ENCODE results near the gene BLMH. TPM values are rescaled to one million over a fixed set of nuclear protein-coding genes. Genes with fewer than 3 reads are reported as not detected.

Gene BLMH, protein sequence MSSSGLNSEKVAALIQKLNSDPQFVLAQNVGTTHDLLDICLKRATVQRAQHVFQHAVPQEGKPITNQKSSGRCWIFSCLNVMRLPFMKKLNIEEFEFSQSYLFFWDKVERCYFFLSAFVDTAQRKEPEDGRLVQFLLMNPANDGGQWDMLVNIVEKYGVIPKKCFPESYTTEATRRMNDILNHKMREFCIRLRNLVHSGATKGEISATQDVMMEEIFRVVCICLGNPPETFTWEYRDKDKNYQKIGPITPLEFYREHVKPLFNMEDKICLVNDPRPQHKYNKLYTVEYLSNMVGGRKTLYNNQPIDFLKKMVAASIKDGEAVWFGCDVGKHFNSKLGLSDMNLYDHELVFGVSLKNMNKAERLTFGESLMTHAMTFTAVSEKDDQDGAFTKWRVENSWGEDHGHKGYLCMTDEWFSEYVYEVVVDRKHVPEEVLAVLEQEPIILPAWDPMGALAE
- 65.8 and 75.0 TPM in 2 replicates for total RNA-seq
- 18.6 and 24.6 TPM in 2 replicates for polyA plus RNA-seq
- polyA plus RNA-seq (2011; cell fraction: cytosol; rRNA removed) = 30.5 and 31.9 TPM in 2 replicates
- polyA plus RNA-seq (2011; cell fraction: nucleus; rRNA removed) = 31.7 and 31.9 TPM in 2 replicates
- polyA plus RNA-seq (2012) = 67.4 and 74.6 TPM in 2 replicates
- 24.8 and 32.6 TPM in 2 replicates for polyA minus RNA-seq
- polyA minus RNA-seq (2011; cell fraction: cytosol; rRNA and poly(A)+ RNA removed) = 9.7 TPM
- 37.9 and 47.1 TPM in 2 replicates for polyA minus RNA-seq (2011; cell fraction: nucleus; rRNA and poly(A)+ RNA removed)
- Bru-seq, nascent RNA = percentile 83 among the genes with signal in this experiment
- percentile 86 among the genes with signal in this experiment for BruChase-seq, experiment 1, labeled RNA remaining after a 6-hour chase
- BruChase-seq, experiment 2, labeled RNA remaining after a 2-hour chase = percentile 78 among the genes with signal in this experiment
- long read RNA-seq, transcript BLMH-206 (1 exons, 2,079 nt) = minor isoform, 6 of 140 reads
- long read RNA-seq, transcript BLMH-201 (12 exons, 2,365 nt) = major isoform, 123 of 140 reads
- long read RNA-seq, partial matches to known transcripts = 6 of 140 reads
- long read RNA-seq, other reads (novel, unspliced or antisense) = 5 of 140 reads

DNA sequence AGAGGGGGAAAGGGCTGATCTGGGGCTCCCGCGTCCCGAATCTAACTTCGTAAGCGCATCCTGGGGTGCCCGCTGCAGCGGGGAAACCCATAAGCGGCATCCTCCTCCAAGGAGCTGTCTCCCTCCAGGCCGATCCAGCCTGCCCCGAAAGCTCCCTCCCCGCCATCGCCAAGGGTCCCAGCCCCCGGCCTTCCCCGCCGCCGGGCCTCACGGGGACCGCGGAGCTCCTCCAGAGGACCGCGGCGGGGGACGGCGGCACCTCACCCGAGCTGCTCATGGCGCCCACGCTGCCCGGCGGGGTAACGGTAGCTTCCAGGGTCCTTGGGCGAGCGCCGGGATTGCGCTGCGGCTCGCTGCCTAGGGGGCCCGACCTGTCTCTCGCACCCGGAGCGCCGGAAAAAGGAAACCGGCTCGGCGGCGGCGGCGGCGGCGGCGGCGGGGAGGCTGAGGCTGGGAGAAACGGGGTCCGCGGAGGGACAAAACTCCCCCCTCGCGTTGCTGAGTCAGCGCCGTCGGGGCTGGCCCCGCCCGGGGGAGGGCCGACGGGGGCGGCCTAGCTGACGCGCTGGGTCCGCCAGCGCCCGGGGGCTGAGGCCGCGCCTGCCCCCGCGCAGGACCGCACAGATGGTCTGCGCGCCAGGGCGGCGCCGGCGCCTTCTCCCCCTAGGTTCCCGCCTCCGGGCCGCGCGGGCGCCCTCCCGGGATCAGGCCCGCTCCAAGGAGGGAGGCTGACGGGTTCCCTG, at the start of gene BLMH:
BLMH (minus strand) TSS at position 402 of the 743 bp plus-strand sequence; CDS start at position 277, 125 bp downstream.
- FAIRE-seq = no peak
- Histone ChIP-seq H3K9me3 (replicated peaks; ENCODE audit: control insufficient read depth, insufficient read depth, low read length) (no peaks in the 10 kb centered on the region), H3K4me3 (replicated peaks in 1 of 3; ENCODE audit: insufficient read depth in 1 of 3, low read depth in 1 of 3, low read length in 3 of 3) (peak within 1 kb of the TSS; percentile 23 to 86 (median 74)), H3K4me2 (ENCODE audit: insufficient read depth, low read length) (peak within 1 kb of the TSS; percentile 91), H3K4me1 (ENCODE audit: control insufficient read depth, extremely low read depth, insufficient read depth, low read length) (peaks cover 15% of the 10 kb centered on the region), H3K36me3 (ENCODE audit: control insufficient read depth in 2 of 2, extremely low read depth in 1 of 2, insufficient read depth in 2 of 2, low read length in 2 of 2) (peaks cover 0 to 4% of the 10 kb centered on the region in 2 experiments), H3K27ac (ENCODE audit: insufficient read depth, low read depth, low read length) (peak within 1 kb of the TSS; percentile 81), H3K27me3 (ENCODE audit: control insufficient read depth in 2 of 2, insufficient read depth in 2 of 2, low read length in 2 of 2) (peaks cover 0 to 2% of the 10 kb centered on the region in 2 experiments), H2AFZ (ENCODE audit: low read depth, low read length) (peak within 1 kb of the TSS; percentile 98), H3K9ac (replicated peaks; ENCODE audit: extremely low read depth, insufficient read depth, low read length) (peak within 1 kb of the TSS; percentile 89), H3K79me2 (ENCODE audit: control insufficient read depth, insufficient read depth, low read length) (peaks cover 16% of the 10 kb centered on the region), H4K20me1 (replicated peaks; ENCODE audit: control insufficient read depth, extremely low read depth, insufficient read depth, low read length) (no peaks in the 10 kb centered on the region), H3K9me1 (replicated peaks; ENCODE audit: control insufficient read depth, extremely low read depth, insufficient read depth, low read length) (no peaks in the 10 kb centered on the region)
- CTCF ChIA-PET = interaction anchor here (0.9 to 1.8 kb wide), 12 partner anchors 15 to 424 kb away, joined by 3 to 12 read pairs (median 4); partner anchors contain the start of gene GOSR1
- no TSS peak for BruUV-seq (replicated peaks)
- intact Hi-C loops (cut with micrococcal nuclease) (loop anchor here (2.0 kb wide), 1 partner anchor 45 kb away; no protein-coding TSS in a partner anchor), dilution Hi-C loops (cut with MboI; ENCODE audit: extremely low pct_ligation_motif_present, low sequenced_read_pairs) (no loop called here)
- DNase-seq (ENCODE audit: low read depth, low spot score) = peak; percentile 86
- peak; percentile 94 for TF ChIP-seq POLR2A (IDR thresholded peaks at IDR 0.05; ENCODE audit: low read depth, low read length)
- peak; percentile 14 for TF ChIP-seq FOS (IDR thresholded peaks at IDR 0.05; ENCODE audit: borderline replicate concordance, insufficient read depth, low read length)
- TF ChIP-seq POLR2AphosphoS5 (IDR thresholded peaks at IDR 0.05; ENCODE audit: insufficient read depth, low read depth, low read length) = peak; percentile 98
- TF ChIP-seq EZH2 (IDR thresholded peaks at IDR 0.05; ENCODE audit: borderline replicate concordance, low read depth, low read length, severe bottlenecking) = no peak
- POLR2A ChIA-PET = interaction anchor here (0.5 to 1.0 kb wide), 2 partner anchors 45 to 223 kb away, joined by 3 read pairs; no protein-coding TSS in a partner anchor

Measured in endothelial cell of umbilical vein (primary cell).